ENCODE measurements around the gene GNAI3. TPM values are rescaled to one million over a fixed set of nuclear protein-coding genes. Genes with fewer than 3 reads are reported as not detected.

GNAI3 gene
- polyA plus RNA-seq, 1 donor (not counting 4 experiments of a cell fraction or from before 2014, with no cell fraction given): 14.1 TPM

- no peaks in the 10 kb centered on the region for H3K27me3 ChIP-seq (ENCODE audit: control insufficient read depth, extremely low read depth, insufficient read depth, low read length)
- H4K20me1 ChIP-seq (ENCODE audit: control insufficient read depth, extremely low read depth, insufficient read depth, low read length): no peaks in the 10 kb centered on the region
- H3K9me1 ChIP-seq (ENCODE audit: control insufficient read depth, extremely low read depth, insufficient read depth, low read length): no peaks in the 10 kb centered on the region
- no peak for TF ChIP-seq EZH2 (IDR thresholded peaks at IDR 0.05; ENCODE audit: low read length)
- TF ChIP-seq, protein P1, sequence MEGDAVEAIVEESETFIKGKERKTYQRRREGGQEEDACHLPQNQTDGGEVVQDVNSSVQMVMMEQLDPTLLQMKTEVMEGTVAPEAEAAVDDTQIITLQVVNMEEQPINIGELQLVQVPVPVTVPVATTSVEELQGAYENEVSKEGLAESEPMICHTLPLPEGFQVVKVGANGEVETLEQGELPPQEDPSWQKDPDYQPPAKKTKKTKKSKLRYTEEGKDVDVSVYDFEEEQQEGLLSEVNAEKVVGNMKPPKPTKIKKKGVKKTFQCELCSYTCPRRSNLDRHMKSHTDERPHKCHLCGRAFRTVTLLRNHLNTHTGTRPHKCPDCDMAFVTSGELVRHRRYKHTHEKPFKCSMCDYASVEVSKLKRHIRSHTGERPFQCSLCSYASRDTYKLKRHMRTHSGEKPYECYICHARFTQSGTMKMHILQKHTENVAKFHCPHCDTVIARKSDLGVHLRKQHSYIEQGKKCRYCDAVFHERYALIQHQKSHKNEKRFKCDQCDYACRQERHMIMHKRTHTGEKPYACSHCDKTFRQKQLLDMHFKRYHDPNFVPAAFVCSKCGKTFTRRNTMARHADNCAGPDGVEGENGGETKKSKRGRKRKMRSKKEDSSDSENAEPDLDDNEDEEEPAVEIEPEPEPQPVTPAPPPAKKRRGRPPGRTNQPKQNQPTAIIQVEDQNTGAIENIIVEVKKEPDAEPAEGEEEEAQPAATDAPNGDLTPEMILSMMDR (optimal IDR thresholded peaks at IDR 0.05 in 1 of 3, IDR thresholded peaks at IDR 0.05 in 1 of 3, conservative IDR thresholded peaks at IDR 0.05 in 1 of 3; ENCODE audit: extremely low read depth in 1 of 3, insufficient read depth in 2 of 3, low read length in 3 of 3): no peak
- no peak overlapping the region for H3K4me2 ChIP-seq (ENCODE audit: control insufficient read depth, extremely low read depth, insufficient read depth, low read depth, low read length)
- FAIRE-seq: no peak
- no peak overlapping the region for H3K27ac ChIP-seq (ENCODE audit: control insufficient read depth, insufficient read depth, low read length)
- H3K4me1 ChIP-seq (ENCODE audit: control insufficient read depth, extremely low read depth, insufficient read depth, low read length): peaks cover 15% of the 10 kb centered on the region
- no peak overlapping the region for H3K4me3 ChIP-seq (ENCODE audit: control insufficient read depth in 2 of 3, extremely low read depth in 1 of 3, insufficient read depth in 2 of 3, low read depth in 1 of 3, low read length in 3 of 3)
- H3K79me2 ChIP-seq (ENCODE audit: control insufficient read depth, insufficient read depth, low read length): no peaks in the 10 kb centered on the region
- H3K36me3 ChIP-seq (ENCODE audit: control insufficient read depth in 2 of 2, extremely low read depth in 1 of 2, insufficient read depth in 2 of 2, low read length in 2 of 2): peaks cover 16 to 32% of the 10 kb centered on the region in 2 experiments
- DNase-seq (ENCODE audit: low read depth, low spot score): no peak
- dilution Hi-C loops (cut with MboI; ENCODE audit: extremely low pct_ligation_motif_present, low sequenced_read_pairs): no loop called here
- no peaks in the 10 kb centered on the region for H3K9me3 ChIP-seq (ENCODE audit: control insufficient read depth, low read depth, low read length)
- no peak overlapping the region for H2AFZ ChIP-seq (ENCODE audit: control insufficient read depth, low read length)
- H3K9ac ChIP-seq (ENCODE audit: control insufficient read depth, extremely low read depth, insufficient read depth, low read length): no peak overlapping the region
These were observed 44.5 kb downstream of the GNAI3 start for GRCh38 chr1:109592916-109593315.

- Histone ChIP-seq H3K36me3 (ENCODE audit: control insufficient read depth in 2 of 2, extremely low read depth in 1 of 2, insufficient read depth in 2 of 2, low read length in 2 of 2) (peaks cover 14 to 25% of the 10 kb centered on the region in 2 experiments), H3K4me1 (ENCODE audit: control insufficient read depth, extremely low read depth, insufficient read depth, low read length) (peaks cover 15% of the 10 kb centered on the region), H3K4me3 (ENCODE audit: control insufficient read depth in 2 of 3, extremely low read depth in 1 of 3, insufficient read depth in 2 of 3, low read depth in 1 of 3, low read length in 3 of 3) (no peak overlapping the region), H3K9ac (ENCODE audit: control insufficient read depth, extremely low read depth, insufficient read depth, low read length) (peak overlapping the region; percentile 41), H4K20me1 (ENCODE audit: control insufficient read depth, extremely low read depth, insufficient read depth, low read length) (no peaks in the 10 kb centered on the region), H3K9me3 (ENCODE audit: control insufficient read depth, low read depth, low read length) (no peaks in the 10 kb centered on the region), H3K27ac (ENCODE audit: control insufficient read depth, insufficient read depth, low read length) (peak overlapping the region; percentile 76), H3K9me1 (ENCODE audit: control insufficient read depth, extremely low read depth, insufficient read depth, low read length) (no peaks in the 10 kb centered on the region), H3K79me2 (ENCODE audit: control insufficient read depth, insufficient read depth, low read length) (no peaks in the 10 kb centered on the region), H2AFZ (ENCODE audit: control insufficient read depth, low read length) (no peak overlapping the region), H3K4me2 (ENCODE audit: control insufficient read depth, extremely low read depth, insufficient read depth, low read depth, low read length) (peak overlapping the region; percentile 54), H3K27me3 (ENCODE audit: control insufficient read depth, extremely low read depth, insufficient read depth, low read length) (no peaks in the 10 kb centered on the region)
- FAIRE-seq: peak; percentile 26
- dilution Hi-C loops (cut with MboI; ENCODE audit: extremely low pct_ligation_motif_present, low sequenced_read_pairs): no loop called here
- no peak for TF ChIP-seq EZH2 (IDR thresholded peaks at IDR 0.05; ENCODE audit: low read length)
- TF ChIP-seq, protein P1 (optimal IDR thresholded peaks at IDR 0.05 in 1 of 3, IDR thresholded peaks at IDR 0.05 in 1 of 3, conservative IDR thresholded peaks at IDR 0.05 in 1 of 3; ENCODE audit: extremely low read depth in 1 of 3, insufficient read depth in 2 of 3, low read length in 3 of 3): no peak
- DNase-seq (ENCODE audit: low read depth, low spot score): no peak
These were observed 47.1 kb downstream of the GNAI3 start for GRCh38 chr1:109595531-109595930.
